Esophagus squamous epithelium (tissue), 4 donors: Measurements from ENCODE around the gene MAP2K7.

Experiments used
- CTCF ChIP-seq, 6 experiments: fragments of 450-650 bp in 4 of 6; fragments of 200-600 bp in 2 of 6; sonication (generic) in 2 of 6; IDR thresholded peaks; one replicate each; pipeline ENCODE4 v1.5.1; 2016 to 2019; ENCODE audit warnings: antibody characterized with exemption in 6 of 6, mild to moderate bottlenecking in 4 of 6, moderate library complexity in 4 of 6
- POLR2A ChIP-seq, 4 donors: fragments of 450-650 bp; IDR thresholded peaks; one replicate each; pipeline ENCODE4 v1.6.1; 2017; ENCODE audit warnings: antibody characterized with exemption in 4 of 4, mild to moderate bottlenecking in 4 of 4, moderate library complexity in 3 of 4

DNA sequence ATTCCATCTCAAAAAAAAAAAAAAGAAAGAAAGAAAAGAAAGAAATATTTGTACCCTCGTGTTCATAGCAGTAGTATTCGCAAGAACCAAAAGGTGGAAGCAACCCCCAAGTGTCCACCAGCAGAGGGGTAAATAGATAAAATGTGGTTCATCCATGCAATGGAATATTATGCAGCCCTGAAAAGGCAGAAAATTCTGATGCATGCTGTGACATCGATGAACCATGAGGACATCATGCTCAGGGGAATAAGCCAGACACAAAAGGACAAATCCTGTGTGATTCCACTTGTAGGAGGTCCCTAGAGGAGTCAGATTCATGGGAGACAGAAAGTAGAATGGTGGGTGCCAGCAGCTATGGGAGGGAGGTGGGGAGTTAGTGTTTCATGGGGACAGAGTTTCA is 21.8 kb upstream of the MAP2K7 start:
- TF ChIP-seq POLR2A (IDR thresholded peaks at IDR 0.05): no peak
- TF ChIP-seq CTCF (IDR thresholded peaks at IDR 0.05): no peak
